Trophoblast cell (in vitro differentiated cells and primary cell): ENCODE measurements around the gene BANF2.

Experiments used
- DNase-seq, 2 donors: peaks; one replicate each; pipeline ENCODE4 v3.0.0-alpha.2; 2016
- H2AFZ ChIP-seq: 2 replicates; pipeline ENCODE4 v1.6.1; 2013; ENCODE audit warnings: low read length, moderate library complexity, mild to moderate bottlenecking; ENCODE audit not compliant: insufficient read depth, poor library complexity
- H2AK5ac ChIP-seq: 2 replicates; pipeline ENCODE4 v1.6.1; 2013; ENCODE audit warnings: mild to moderate bottlenecking, low read length
- H2BK120ac ChIP-seq: 2 replicates; pipeline ENCODE4 v1.6.1; 2013; ENCODE audit warnings: low read length, mild to moderate bottlenecking, moderate library complexity; ENCODE audit not compliant: insufficient read depth, poor library complexity
- H2BK12ac ChIP-seq: 2 replicates; pipeline ENCODE4 v1.6.1; 2013; ENCODE audit warnings: mild to moderate bottlenecking, low read length, moderate library complexity
- H2BK5ac ChIP-seq: 2 replicates; pipeline ENCODE4 v1.6.1; 2013; ENCODE audit warnings: low read length, low read depth, moderate library complexity, mild to moderate bottlenecking; ENCODE audit not compliant: poor library complexity
- H3K14ac ChIP-seq: 2 replicates; pipeline ENCODE4 v1.6.1; 2013; ENCODE audit warnings: mild to moderate bottlenecking, low read length
- H3K18ac ChIP-seq: 2 replicates; pipeline ENCODE4 v1.6.1; 2013; ENCODE audit warnings: mild to moderate bottlenecking, low read length
- H3K23ac ChIP-seq: 2 replicates; pipeline ENCODE4 v1.6.1; 2013; ENCODE audit warnings: low read length
- H3K27ac ChIP-seq: 2 replicates; pipeline ENCODE4 v1.5.1; 2013; ENCODE audit warnings: low read depth, mild to moderate bottlenecking, inconsistent platforms, low read length, moderate library complexity
- H3K27me3 ChIP-seq: 2 replicates; pipeline ENCODE4 v1.6.1; 2013; ENCODE audit warnings: inconsistent platforms, mild to moderate bottlenecking, low read length, moderate library complexity; ENCODE audit not compliant: insufficient read depth
- H3K36me3 ChIP-seq, 2 experiments: 1 replicate in 1 of 2; 2 replicates in 1 of 2; pipeline ENCODE4 v1.6.1; 2013; ENCODE audit warnings: low read length in 2 of 2, mild to moderate bottlenecking in 2 of 2, moderate library complexity in 1 of 2; ENCODE audit not compliant: insufficient read depth in 2 of 2, control insufficient read depth in 1 of 2
- H3K4ac ChIP-seq: 2 replicates; pipeline ENCODE4 v1.6.1; 2013; ENCODE audit warnings: low read depth, mild to moderate bottlenecking, low read length, moderate library complexity
- H3K4me1 ChIP-seq, 2 experiments: 1 replicate in 1 of 2; 2 replicates in 1 of 2; pipeline ENCODE4 v1.6.1; 2013; ENCODE audit warnings: low read length in 2 of 2, mild to moderate bottlenecking in 2 of 2, moderate library complexity in 1 of 2; ENCODE audit not compliant: insufficient read depth in 2 of 2, control insufficient read depth in 1 of 2
- H3K4me2 ChIP-seq: 2 replicates; pipeline ENCODE4 v1.6.1; 2013; ENCODE audit warnings: inconsistent platforms, mild to moderate bottlenecking, low read length, moderate library complexity
- H3K4me3 ChIP-seq: 2 replicates; pipeline ENCODE4 v1.5.1; 2013; ENCODE audit warnings: mild to moderate bottlenecking, low read depth, low read length, inconsistent platforms
- H3K79me1 ChIP-seq: one replicate; pipeline ENCODE4 v1.6.1; 2013; ENCODE audit warnings: low read length
- H3K79me2 ChIP-seq: 2 replicates; pipeline ENCODE4 v1.6.1; 2013; ENCODE audit warnings: low read length, mild to moderate bottlenecking; ENCODE audit not compliant: control insufficient read depth, insufficient read depth, poor library complexity
- H3K9ac ChIP-seq: 2 replicates; pipeline ENCODE4 v1.6.1; 2013; ENCODE audit warnings: mild to moderate bottlenecking, low read length
- H3K9me3 ChIP-seq: 2 replicates; pipeline ENCODE4 v1.6.1; 2013; ENCODE audit warnings: low read depth, mild to moderate bottlenecking, control low read depth, inconsistent platforms, low read length; ENCODE audit not compliant: insufficient read depth
- H4K12ac ChIP-seq: 2 replicates; pipeline ENCODE4 v1.6.1; 2013; ENCODE audit warnings: low read depth, mild to moderate bottlenecking, low read length, moderate library complexity
- H4K8ac ChIP-seq: 2 replicates; pipeline ENCODE4 v1.6.1; 2013; ENCODE audit warnings: low read depth, mild to moderate bottlenecking, low read length, moderate library complexity
- H4K91ac ChIP-seq: one replicate; pipeline ENCODE4 v1.6.1; 2013; ENCODE audit warnings: low read depth, mild to moderate bottlenecking, low read length, moderate library complexity
- WGBS: extraction: QIAGEN DNeasy Blood & Tissue Kit; methylation state at CpG from one replicate; pipeline ENCODE4 v1.1.7; 2013; ENCODE audit warnings: missing lambda C conversion rate; ENCODE audit not compliant: insufficient read length, insufficient coverage; ENCODE audit errors: extremely low coverage; 5-methylcytosine and 5-hydroxymethylcytosine counted together

BANF2 gene

GRCh38 chr20:17674722-17675518 lies 24.8 kb upstream of the BANF2 start:
- WGBS: no CpG with 5 or more reads among the region's 9 CpGs

GRCh38 chr20:17675519-17676377 lies 24.0 kb upstream of the BANF2 start:
- H3K4ac ChIP-seq: peak overlapping the region; percentile 56
- H3K79me2 ChIP-seq: peaks cover 13% of the 10 kb centered on the region
- no peak overlapping the region for H3K4me3 ChIP-seq

More at GRCh38 chr20:17674722-17675518, 24.8 kb upstream of the BANF2 start:
- Histone ChIP-seq H3K79me2 (peaks cover 8% of the 10 kb centered on the region), H4K91ac (no peak overlapping the region), H3K4ac (peak overlapping the region; percentile 19), H2BK12ac (no peak overlapping the region), H3K23ac (no peak overlapping the region), H3K36me3 (peaks cover 30 to 41% of the 10 kb centered on the region in 2 experiments), H4K8ac (no peak overlapping the region), H3K9me3 (no peaks in the 10 kb centered on the region), H3K4me3 (no peak overlapping the region), H3K14ac (no peak overlapping the region), H3K9ac (no peak overlapping the region), H3K27ac (no peak overlapping the region), H2AFZ (no peak overlapping the region), H3K27me3 (no peaks in the 10 kb centered on the region), H2BK5ac (no peak overlapping the region), H2AK5ac (no peak overlapping the region), H3K18ac (peak overlapping the region; percentile 20), H3K4me1 (peaks cover 6 to 7% of the 10 kb centered on the region in 2 experiments), H4K12ac (no peak overlapping the region), H3K4me2 (no peak overlapping the region), H3K79me1 (no peaks in the 10 kb centered on the region), H2BK120ac (no peak overlapping the region)
- no peak for DNase-seq

GRCh38 chr20:17676378-17676759 lies 23.4 kb upstream of the BANF2 start:
- Histone ChIP-seq H3K79me2 (peaks cover 16% of the 10 kb centered on the region), H4K8ac (no peak overlapping the region)
- no CpG with 5 or more reads among the region's 4 CpGs for WGBS

More at GRCh38 chr20:17675519-17676377, 24.0 kb upstream of the BANF2 start:
- Histone ChIP-seq H3K14ac (no peak overlapping the region), H3K4me1 (peaks cover 10 to 16% of the 10 kb centered on the region in 2 experiments), H3K23ac (no peak overlapping the region), H3K27me3 (no peaks in the 10 kb centered on the region), H4K8ac (no peak overlapping the region), H3K27ac (no peak overlapping the region), H4K12ac (no peak overlapping the region), H2AFZ (no peak overlapping the region), H3K18ac (no peak overlapping the region), H2BK12ac (no peak overlapping the region), H3K9ac (no peak overlapping the region), H3K36me3 (peaks cover 30 to 41% of the 10 kb centered on the region in 2 experiments), H2AK5ac (no peak overlapping the region), H3K9me3 (no peaks in the 10 kb centered on the region), H3K79me1 (peaks cover 3% of the 10 kb centered on the region), H2BK120ac (no peak overlapping the region), H3K4me2 (no peak overlapping the region), H2BK5ac (no peak overlapping the region), H4K91ac (no peak overlapping the region)
- DNase-seq: no peak
- no CpG with 5 or more reads among the region's 13 CpGs for WGBS

GRCh38 chr20:17676942-17677341 lies 22.8 kb upstream of the BANF2 start:
- peaks cover 25 to 34% of the 10 kb centered on the region in 2 experiments for H3K36me3 ChIP-seq
- no peaks in the 10 kb centered on the region for H3K27me3 ChIP-seq
- H2AFZ ChIP-seq: no peak overlapping the region
- H3K14ac ChIP-seq: no peak overlapping the region
- no peak overlapping the region for H3K4ac ChIP-seq
- H3K4me2 ChIP-seq: no peak overlapping the region
- peaks cover 9% of the 10 kb centered on the region for H3K79me1 ChIP-seq
- H3K23ac ChIP-seq: no peak overlapping the region
- no peak overlapping the region for H2BK12ac ChIP-seq
- no peak overlapping the region for H2BK120ac ChIP-seq
- H2BK5ac ChIP-seq: no peak overlapping the region
- no peak overlapping the region for H3K18ac ChIP-seq
- H3K27ac ChIP-seq: no peak overlapping the region
- H3K9me3 ChIP-seq: no peaks in the 10 kb centered on the region
- no peak overlapping the region for H3K9ac ChIP-seq
- H3K4me3 ChIP-seq: no peak overlapping the region
- H2AK5ac ChIP-seq: no peak overlapping the region
- DNase-seq: peak in 1 of 2 donors; percentile 45
- no peak overlapping the region for H4K91ac ChIP-seq
- H4K8ac ChIP-seq: no peak overlapping the region
- peaks cover 10 to 16% of the 10 kb centered on the region in 2 experiments for H3K4me1 ChIP-seq
- H3K79me2 ChIP-seq: peaks cover 20% of the 10 kb centered on the region
- WGBS: no CpG with 5 or more reads among the region's 2 CpGs
- H4K12ac ChIP-seq: no peak overlapping the region

More at GRCh38 chr20:17676378-17676759, 23.4 kb upstream of the BANF2 start:
- no peak overlapping the region for H3K4me3 ChIP-seq
- H3K36me3 ChIP-seq: peaks cover 28 to 39% of the 10 kb centered on the region in 2 experiments
- no peak overlapping the region for H2BK5ac ChIP-seq
- no peaks in the 10 kb centered on the region for H3K9me3 ChIP-seq
- no peak overlapping the region for H3K23ac ChIP-seq
- H2AK5ac ChIP-seq: no peak overlapping the region
- no peak overlapping the region for H2BK12ac ChIP-seq
- no peak overlapping the region for H3K27ac ChIP-seq
- peaks cover 10 to 16% of the 10 kb centered on the region in 2 experiments for H3K4me1 ChIP-seq
- no peak for DNase-seq
- H4K12ac ChIP-seq: no peak overlapping the region
- H4K91ac ChIP-seq: no peak overlapping the region
- H3K18ac ChIP-seq: no peak overlapping the region
- H3K4me2 ChIP-seq: no peak overlapping the region
- no peak overlapping the region for H2AFZ ChIP-seq
- no peaks in the 10 kb centered on the region for H3K27me3 ChIP-seq
- H3K4ac ChIP-seq: peak overlapping the region; percentile 56
- no peak overlapping the region for H2BK120ac ChIP-seq
- H3K79me1 ChIP-seq: peaks cover 5% of the 10 kb centered on the region
- no peak overlapping the region for H3K9ac ChIP-seq
- H3K14ac ChIP-seq: no peak overlapping the region
